Lower leg skin (tissue), 3 donors: ENCODE measurements around the gene CXCR1.
"Not testable (repeated sequence)": the region's sequence is repeated elsewhere in the genome, so short reads cannot be mapped to it uniquely, and the experiment has no call there.

Experiments used
- CTCF ChIP-seq, 3 donors: fragments of 450-650 bp; IDR thresholded peaks; one replicate each; pipeline ENCODE4 v1.5.1; 2016; ENCODE audit warnings: antibody characterized with exemption in 3 of 3, mild to moderate bottlenecking in 3 of 3, moderate library complexity in 2 of 3
- POLR2A ChIP-seq, 2 donors: fragments of 450-650 bp; IDR thresholded peaks; one replicate each; pipeline ENCODE4 v1.6.1; 2016 to 2017; ENCODE audit warnings: antibody characterized with exemption in 2 of 2, mild to moderate bottlenecking in 1 of 2, moderate library complexity in 1 of 2

- TF ChIP-seq POLR2A, CTCF (IDR thresholded peaks at IDR 0.05): not testable (repeated sequence)
Observed at GRCh38 chr2:218171744-218172143, 5.0 kb upstream of the CXCR1 start.
